SK-N-SH (cell line): Measurements from ENCODE around the gene HECW1. TPM values are rescaled to one million over a fixed set of nuclear protein-coding genes. Genes with fewer than 3 reads are reported as not detected.

Source experiments
- CTCF ChIA-PET: fragments of 300-600, 350-600 bp; formaldehyde crosslinking; extraction: SDS; loops from one replicate; lab custom pipeline; 2021; lab: Yijun Ruan, JAX
- POLR2A ChIA-PET: fragments of 350-600 bp; sonication (Branson Sonifier 250); formaldehyde crosslinking; extraction: SDS; loops from one replicate; lab custom pipeline; 2020; ENCODE audit warnings: antibody characterized with exemption, inconsistent platforms; lab: Yijun Ruan, JAX
- DNase-seq: peaks from one replicate; pipeline ENCODE4 v3.0.0; 2012
- H2AFZ ChIP-seq: fragments of 200-600 bp; sonication (generic); 2 replicates; pipeline ENCODE4 v1.8.1; 2016; ENCODE audit warnings: antibody characterized with exemption, mild to moderate bottlenecking, low read depth
- H3F3A ChIP-seq: fragments of 200-600 bp; sonication (generic); replicated peaks from 2 replicates; pipeline ENCODE3; 2016; ENCODE audit warnings: antibody characterized with exemption, mild to moderate bottlenecking; ENCODE audit not compliant: insufficient read depth
- H3K27ac ChIP-seq, 2 experiments: fragments of 200-500 bp in 1 of 2; fragments of 200-600 bp in 1 of 2; sonication (Bioruptor generic) in 1 of 2; sonication (generic), shearing (Covaris generic) in 1 of 2; 2 replicates each; pipeline versions ENCODE4 v1.5.1 to v1.6.1; 2014 to 2016; ENCODE audit warnings: low read depth in 2 of 2, inconsistent platforms in 1 of 2, low read length in 1 of 2, mild to moderate bottlenecking in 1 of 2, mixed read lengths in 1 of 2
- H3K27me3 ChIP-seq: fragments of 200-600 bp; sonication (generic), shearing (Covaris generic); 2 replicates; pipeline ENCODE4 v1.6.1; 2016; ENCODE audit warnings: mixed run types; ENCODE audit not compliant: insufficient read depth
- H3K36me3 ChIP-seq, 2 experiments: fragments of 200-500 bp in 1 of 2; fragments of 200-600 bp in 1 of 2; sonication (Bioruptor generic) in 1 of 2; sonication (generic) in 1 of 2; replicated peaks in 1 of 2; 2 replicates each; pipeline versions ENCODE3 to v1.5.1; 2014 to 2016; ENCODE audit warnings: low read length in 1 of 2, mild to moderate bottlenecking in 1 of 2; ENCODE audit not compliant: insufficient read depth in 2 of 2, control insufficient read depth in 1 of 2
- H3K4me1 ChIP-seq, 2 experiments: fragments of 200-500 bp in 1 of 2; fragments of 200-600 bp in 1 of 2; sonication (Bioruptor generic) in 1 of 2; sonication (generic), shearing (Covaris generic) in 1 of 2; 2 replicates each; pipeline versions ENCODE4 v1.5.1 to v1.6.1; 2014 to 2016; ENCODE audit warnings: low read depth in 1 of 2, low read length in 1 of 2, mixed run types in 1 of 2; ENCODE audit not compliant: insufficient read depth in 2 of 2, control insufficient read depth in 1 of 2
- H3K4me2 ChIP-seq: fragments of 200-600 bp; sonication (generic), shearing (Covaris generic); 2 replicates; pipeline ENCODE4 v1.6.1; 2017; ENCODE audit warnings: mixed run types
- H3K4me3 ChIP-seq, 2 experiments: fragments of 200-500 bp in 1 of 2; fragments of 200-600 bp in 1 of 2; sonication (Bioruptor generic) in 1 of 2; sonication (generic), shearing (Covaris generic) in 1 of 2; 2 replicates each; pipeline versions ENCODE4 v1.5.1 to v1.8.1; 2014 to 2016; ENCODE audit warnings: low read depth in 2 of 2, inconsistent platforms in 1 of 2, low read length in 1 of 2, mild to moderate bottlenecking in 1 of 2, mixed read lengths in 1 of 2, moderate library complexity in 1 of 2
- H3K79me2 ChIP-seq: fragments of 200-600 bp; sonication (generic); 2 replicates; pipeline ENCODE4 v1.8.1; 2017; ENCODE audit warnings: mild to moderate bottlenecking; ENCODE audit not compliant: insufficient read depth
- H3K9ac ChIP-seq: fragments of 200-600 bp; sonication (generic); 2 replicates; pipeline ENCODE4 v1.6.1; 2017; ENCODE audit warnings: mixed run types
- H3K9me2 ChIP-seq: fragments of 200-600 bp; sonication (generic); 2 replicates; pipeline ENCODE4 v1.6.1; 2017; ENCODE audit warnings: mixed run types
- H3K9me3 ChIP-seq: fragments of 200-600 bp; sonication (generic); 2 replicates; pipeline ENCODE4 v1.6.1; 2017; ENCODE audit warnings: mixed run types, mild to moderate bottlenecking, moderate library complexity
- H4K20me1 ChIP-seq: fragments of 200-600 bp; sonication (generic); 2 replicates; pipeline ENCODE4 v1.6.1; 2017; ENCODE audit warnings: mild to moderate bottlenecking, mixed run types; ENCODE audit not compliant: insufficient read depth
- CHD2 ChIP-seq: fragments of 150-350 bp; IDR thresholded peaks from 2 replicates; pipeline ENCODE4 v1.6.1; 2018; ENCODE audit warnings: low read length; ENCODE audit not compliant: partially characterized antibody
- CTCF ChIP-seq: fragments of 200-600 bp; sonication (generic); IDR thresholded peaks from 2 replicates; pipeline ENCODE4 v1.6.1; 2017; ENCODE audit warnings: antibody characterized with exemption, mild to moderate bottlenecking, moderate library complexity
- ELF1 ChIP-seq: IDR thresholded peaks from 2 replicates; pipeline ENCODE4 v1.4.0; 2012
- EP300 ChIP-seq, 2 experiments: IDR thresholded peaks; 2 replicates each; pipeline versions ENCODE4 v1.4.0 to v1.6.1; 2012; ENCODE audit warnings: borderline replicate concordance in 1 of 2, low read depth in 1 of 2, low read length in 1 of 2
- FOSL2 ChIP-seq: IDR thresholded peaks from 2 replicates; pipeline ENCODE4 v1.4.0; 2012; ENCODE audit warnings: low read depth, mild to moderate bottlenecking, moderate library complexity, borderline replicate concordance
- GATA2 ChIP-seq: sonication (generic); formaldehyde crosslinking; IDR thresholded peaks from 2 replicates; pipeline ENCODE4 v1.5.0; 2020; ENCODE audit warnings: mild to moderate bottlenecking, missing genetic modification reagents
- JUND ChIP-seq: IDR thresholded peaks from 2 replicates; pipeline ENCODE4 v1.4.0; 2012
- MAX ChIP-seq: IDR thresholded peaks from 2 replicates; pipeline ENCODE4 v1.4.0; 2012; ENCODE audit warnings: low read depth
- MEF2A ChIP-seq: IDR thresholded peaks from 2 replicates; pipeline ENCODE4 v1.4.0; 2012; ENCODE audit warnings: low read depth, borderline replicate concordance
- NFIC ChIP-seq: IDR thresholded peaks from 2 replicates; pipeline ENCODE4 v1.4.0; 2012; ENCODE audit warnings: borderline replicate concordance
- NRF1 ChIP-seq: IDR thresholded peaks from 2 replicates; pipeline ENCODE4 v1.6.1; 2012; ENCODE audit warnings: low read depth, mild to moderate bottlenecking, low read length
- POLR2AphosphoS5 ChIP-seq: IDR thresholded peaks from 2 replicates; pipeline ENCODE4 v1.6.1; 2012; ENCODE audit warnings: low read depth, low read length
- RAD21 ChIP-seq: IDR thresholded peaks from 2 replicates; pipeline ENCODE4 v1.6.1; 2012; ENCODE audit warnings: mild to moderate bottlenecking, low read length
- RXRA ChIP-seq: IDR thresholded peaks from 2 replicates; pipeline ENCODE4 v1.4.0; 2012; ENCODE audit warnings: low read depth, mild to moderate bottlenecking, borderline replicate concordance
- SIN3A ChIP-seq: IDR thresholded peaks from 2 replicates; pipeline ENCODE4 v1.6.1; 2012; ENCODE audit warnings: low read depth, mild to moderate bottlenecking, low read length, moderate library complexity, borderline replicate concordance
- SMC3 ChIP-seq: IDR thresholded peaks from 2 replicates; pipeline ENCODE4 v1.6.1; 2012; ENCODE audit warnings: low read depth, low read length, improper control_type of control experiment
- TAF1 ChIP-seq: IDR thresholded peaks from 2 replicates; pipeline ENCODE4 v1.6.1; 2012; ENCODE audit warnings: low read depth, mild to moderate bottlenecking, low read length, moderate library complexity, borderline replicate concordance
- TEAD4 ChIP-seq: IDR thresholded peaks from 2 replicates; pipeline ENCODE4 v1.4.0; 2012; ENCODE audit warnings: mild to moderate bottlenecking, borderline replicate concordance; ENCODE audit not compliant: insufficient read depth
- USF1 ChIP-seq: IDR thresholded peaks from 2 replicates; pipeline ENCODE4 v1.4.0; 2012; ENCODE audit warnings: low read depth, borderline replicate concordance
- YY1 ChIP-seq: IDR thresholded peaks from 2 replicates; pipeline ENCODE4 v1.4.0; 2012; ENCODE audit warnings: low read depth, mild to moderate bottlenecking
- whole genome bisulfite sequencing: methylation state at CpG from one replicate; pipeline ENCODE4 v1.1.6; 2017; ENCODE audit warnings: low lambda C conversion rate; 5-methylcytosine and 5-hydroxymethylcytosine counted together
- polyA plus RNA-seq, 3 experiments: library from polyadenylated mRNA; depleted of rRNA; stranded (reverse); fragments of >200 nt; gene quantifications; 2 replicates each; pipeline ENCODE4 v1.2.3, GENCODE V29; 2012

Gene HECW1
- polyA plus RNA-seq, 1 of the 3 experiments (the other 2 are of a cell fraction): not detected

GRCh38 chr7:43229801-43230200, 117.4 kb downstream of the HECW1 start:
- no peaks in the 10 kb centered on the region for H3F3A ChIP-seq
- no peaks in the 10 kb centered on the region for H4K20me1 ChIP-seq
- H3K79me2 ChIP-seq: no peaks in the 10 kb centered on the region
- H2AFZ ChIP-seq: no peak overlapping the region
- no peak overlapping the region for H3K4me3 ChIP-seq
- 55% methylated on average over 5 of the region's 5 CpGs for WGBS
- H3K27me3 ChIP-seq: peaks cover 24% of the 10 kb centered on the region; the same call in 1 of the 2 replicates
- H3K9me2 ChIP-seq: no peaks in the 10 kb centered on the region
- ChIA-PET POLR2A (no interaction called here), CTCF (interaction anchor here (1.4 to 2.0 kb wide), 2 partner anchors 31 to 288 kb away, joined by 4 to 6 read pairs; no protein-coding TSS in a partner anchor)
- peaks cover 0 to 3% of the 10 kb centered on the region in 2 experiments; a peak in 1 of 4 replicates for H3K4me1 ChIP-seq
- no peaks in the 10 kb centered on the region for H3K9me3 ChIP-seq
- H3K9ac ChIP-seq: no peak overlapping the region
- no peak for DNase-seq
- no peak overlapping the region for H3K27ac ChIP-seq
- no peak for TF ChIP-seq EP300 (IDR thresholded peaks at IDR 0.05; ENCODE audit: borderline replicate concordance in 1 of 2, low read depth in 1 of 2, low read length in 1 of 2)
- TF ChIP-seq YY1: no peak
- no peak for TF ChIP-seq MEF2A
- TF ChIP-seq TEAD4: no peak
- TF ChIP-seq POLR2AphosphoS5: no peak
- TF ChIP-seq NFIC: no peak
- no peak for TF ChIP-seq ELF1
- no peak for TF ChIP-seq RXRA
- TF ChIP-seq GATA2 (CRISPR knock-in tag): no peak
- no peak for TF ChIP-seq CHD2
- TF ChIP-seq SMC3: no peak
- TF ChIP-seq NRF1: no peak
- no peak for TF ChIP-seq USF1
- no peak for TF ChIP-seq MAX
- no peak for TF ChIP-seq JUND
- TF ChIP-seq CTCF: no peak
- TF ChIP-seq RAD21: no peak
- no peak for TF ChIP-seq TAF1
- no peak for TF ChIP-seq SIN3A
- no peak for TF ChIP-seq FOSL2
- no peak overlapping the region for H3K4me2 ChIP-seq
- H3K36me3 ChIP-seq: no peaks in the 10 kb centered on the region
